BLaER1 (cell line): ENCODE data around the gene ARFGEF2.

Source experiments
- H3K27ac ChIP-seq: shearing (Covaris generic); formaldehyde crosslinking; 2 replicates; pipeline ENCODE4 v1.8.1; 2022
- H3K27me3 ChIP-seq: shearing (Covaris generic); formaldehyde crosslinking; 2 replicates; pipeline ENCODE4 v1.8.1; 2022
- H3K36me3 ChIP-seq: shearing (Covaris generic); formaldehyde crosslinking; 2 replicates; pipeline ENCODE4 v1.8.1; 2022
- H3K4me1 ChIP-seq: shearing (Covaris generic); formaldehyde crosslinking; 2 replicates; pipeline ENCODE4 v1.8.1; 2022
- H3K4me2 ChIP-seq: shearing (Covaris generic); formaldehyde crosslinking; 2 replicates; pipeline ENCODE4 v1.8.1; 2022
- H3K4me3 ChIP-seq: shearing (Covaris generic); formaldehyde crosslinking; 2 replicates; pipeline ENCODE4 v1.8.1; 2022
- H3K9ac ChIP-seq: shearing (Covaris generic); formaldehyde crosslinking; 2 replicates; pipeline ENCODE4 v1.8.1; 2022
- H3K9me3 ChIP-seq: shearing (Covaris generic); formaldehyde crosslinking; 2 replicates; pipeline ENCODE4 v1.8.1; 2022
- H4K20me1 ChIP-seq: shearing (Covaris generic); formaldehyde crosslinking; 2 replicates; pipeline ENCODE4 v1.8.1; 2022
- Cebpa-rat ChIP-seq: shearing (Covaris generic); IDR thresholded peaks from 2 replicates; pipeline ENCODE4 v1.8.1; 2022

The ARFGEF2 gene

GRCh38 chr20:48951041-48951440 lies 29.5 kb downstream of the ARFGEF2 start:
- Histone ChIP-seq H3K4me1 (peaks cover 19% of the 10 kb centered on the region), H3K4me3 (no peak overlapping the region), H3K9me3 (no peaks in the 10 kb centered on the region), H3K4me2 (no peak overlapping the region), H3K9ac (no peak overlapping the region), H3K36me3 (peaks cover 90% of the 10 kb centered on the region), H3K27me3 (no peaks in the 10 kb centered on the region), H3K27ac (no peak overlapping the region), H4K20me1 (peaks cover 41% of the 10 kb centered on the region)
- no peak for TF ChIP-seq Cebpa-rat

- Histone ChIP-seq H3K36me3 (peaks cover 90% of the 10 kb centered on the region), H3K27ac (no peak overlapping the region), H3K4me1 (peaks cover 19% of the 10 kb centered on the region), H4K20me1 (peaks cover 39% of the 10 kb centered on the region), H3K4me2 (no peak overlapping the region), H3K27me3 (no peaks in the 10 kb centered on the region), H3K4me3 (no peak overlapping the region), H3K9ac (no peak overlapping the region), H3K9me3 (no peaks in the 10 kb centered on the region)
- TF ChIP-seq Cebpa-rat, result no peak
Measured at GRCh38 chr20:48951646-48952045, 30.1 kb downstream of the ARFGEF2 start.

GRCh38 chr20:48952656-48953055 lies 31.1 kb downstream of the ARFGEF2 start:
- H4K20me1 ChIP-seq, result peaks cover 39% of the 10 kb centered on the region
- H3K4me2 ChIP-seq, result no peak overlapping the region
- H3K4me3 ChIP-seq, result no peak overlapping the region
- no peak for TF ChIP-seq Cebpa-rat
- H3K27me3 ChIP-seq, result no peaks in the 10 kb centered on the region
- peaks cover 19% of the 10 kb centered on the region for H3K4me1 ChIP-seq
- H3K36me3 ChIP-seq, result peaks cover 95% of the 10 kb centered on the region
- no peaks in the 10 kb centered on the region for H3K9me3 ChIP-seq
- H3K9ac ChIP-seq, result no peak overlapping the region
- no peak overlapping the region for H3K27ac ChIP-seq

GRCh38 chr20:48953653-48954052 lies 32.1 kb downstream of the ARFGEF2 start:
- peaks cover 19% of the 10 kb centered on the region for H3K4me1 ChIP-seq
- H3K27ac ChIP-seq, result no peak overlapping the region
- H3K4me3 ChIP-seq, result no peak overlapping the region
- H3K4me2 ChIP-seq, result no peak overlapping the region
- peaks cover 99% of the 10 kb centered on the region for H3K36me3 ChIP-seq
- peaks cover 39% of the 10 kb centered on the region for H4K20me1 ChIP-seq
- TF ChIP-seq Cebpa-rat, result no peak
- H3K27me3 ChIP-seq, result no peaks in the 10 kb centered on the region
- H3K9me3 ChIP-seq, result no peaks in the 10 kb centered on the region
- H3K9ac ChIP-seq, result no peak overlapping the region

GRCh38 chr20:48956052-48956451 lies 34.5 kb downstream of the ARFGEF2 start:
- Histone ChIP-seq H3K4me3 (no peak overlapping the region), H3K36me3 (peaks cover 93% of the 10 kb centered on the region), H3K27me3 (no peaks in the 10 kb centered on the region), H3K9me3 (no peaks in the 10 kb centered on the region), H3K27ac (no peak overlapping the region), H4K20me1 (peaks cover 26% of the 10 kb centered on the region; the same call in 1 of the 2 replicates), H3K4me1 (peaks cover 12% of the 10 kb centered on the region), H3K9ac (no peak overlapping the region), H3K4me2 (no peak overlapping the region)
- no peak for TF ChIP-seq Cebpa-rat

- no peak overlapping the region for H3K4me2 ChIP-seq
- peaks cover 12% of the 10 kb centered on the region for H3K4me1 ChIP-seq
- H3K4me3 ChIP-seq, result no peak overlapping the region
- H3K9me3 ChIP-seq, result no peaks in the 10 kb centered on the region
- H3K27ac ChIP-seq, result no peak overlapping the region
- peaks cover 92% of the 10 kb centered on the region for H3K36me3 ChIP-seq
- H4K20me1 ChIP-seq, result peaks cover 21% of the 10 kb centered on the region; the same call in 1 of the 2 replicates
- no peak overlapping the region for H3K9ac ChIP-seq
- no peak for TF ChIP-seq Cebpa-rat
- H3K27me3 ChIP-seq, result no peaks in the 10 kb centered on the region
Measured at GRCh38 chr20:48957053-48957481, 35.6 kb downstream of the ARFGEF2 start.

GRCh38 chr20:48957533-48957932 lies 36.0 kb downstream of the ARFGEF2 start:
- H3K4me2 ChIP-seq, result no peak overlapping the region
- no peak overlapping the region for H3K4me3 ChIP-seq
- H4K20me1 ChIP-seq, result peaks cover 21% of the 10 kb centered on the region; the same call in 1 of the 2 replicates
- no peaks in the 10 kb centered on the region for H3K27me3 ChIP-seq
- no peak overlapping the region for H3K27ac ChIP-seq
- no peaks in the 10 kb centered on the region for H3K9me3 ChIP-seq
- no peak overlapping the region for H3K9ac ChIP-seq
- no peak for TF ChIP-seq Cebpa-rat
- H3K36me3 ChIP-seq, result peaks cover 88% of the 10 kb centered on the region
- peaks cover 12% of the 10 kb centered on the region for H3K4me1 ChIP-seq

GRCh38 chr20:48958743-48959142 lies 37.2 kb downstream of the ARFGEF2 start:
- no peaks in the 10 kb centered on the region for H3K9me3 ChIP-seq
- peaks cover 12% of the 10 kb centered on the region for H3K4me1 ChIP-seq
- no peak overlapping the region for H3K27ac ChIP-seq
- no peak overlapping the region for H3K9ac ChIP-seq
- peaks cover 17% of the 10 kb centered on the region; the same call in 1 of the 2 replicates for H4K20me1 ChIP-seq
- H3K4me2 ChIP-seq, result no peak overlapping the region
- peaks cover 88% of the 10 kb centered on the region for H3K36me3 ChIP-seq
- no peak for TF ChIP-seq Cebpa-rat
- H3K4me3 ChIP-seq, result no peak overlapping the region
- no peaks in the 10 kb centered on the region for H3K27me3 ChIP-seq

GRCh38 chr20:48959899-48960550 lies 38.5 kb downstream of the ARFGEF2 start:
- H3K4me2 ChIP-seq, result no peak overlapping the region
- no peak overlapping the region for H3K4me3 ChIP-seq
- H3K36me3 ChIP-seq, result peaks cover 84% of the 10 kb centered on the region
- TF ChIP-seq Cebpa-rat, result no peak
- no peaks in the 10 kb centered on the region for H3K9me3 ChIP-seq
- peaks cover 2% of the 10 kb centered on the region; the same call in 1 of the 2 replicates for H3K4me1 ChIP-seq
- H3K27me3 ChIP-seq, result no peaks in the 10 kb centered on the region
- 0 out of 2 replicates have a peak, but pooled peaks cover 10% of the 10 kb centered on the region for H4K20me1 ChIP-seq
- no peak overlapping the region for H3K9ac ChIP-seq
- no peak overlapping the region for H3K27ac ChIP-seq

- TF ChIP-seq Cebpa-rat, result no peak
- Histone ChIP-seq H3K4me1 (no peaks in the 10 kb centered on the region), H3K4me3 (no peak overlapping the region), H3K9ac (no peak overlapping the region), H3K9me3 (no peaks in the 10 kb centered on the region), H3K36me3 (peaks cover 81% of the 10 kb centered on the region), H4K20me1 (no peaks in the 10 kb centered on the region), H3K27me3 (no peaks in the 10 kb centered on the region), H3K4me2 (no peak overlapping the region), H3K27ac (no peak overlapping the region)
Measured at GRCh38 chr20:48962421-48962820, 40.9 kb downstream of the ARFGEF2 start.
